ENCODE measurements around the gene LIMK2. TPM values are rescaled to one million over a fixed set of nuclear protein-coding genes. Genes with fewer than 3 reads are reported as not detected.
A peak's percentile ranks its signal among the peaks of the same experiment; 100 is the strongest.
"Not testable (repeated sequence)": the region's sequence is repeated elsewhere in the genome, so short reads cannot be mapped to it uniquely, and the experiment has no call there.

Gene LIMK2
- total RNA-seq, 1 experiment from 2014 or later = 35.3 TPM

DNA sequence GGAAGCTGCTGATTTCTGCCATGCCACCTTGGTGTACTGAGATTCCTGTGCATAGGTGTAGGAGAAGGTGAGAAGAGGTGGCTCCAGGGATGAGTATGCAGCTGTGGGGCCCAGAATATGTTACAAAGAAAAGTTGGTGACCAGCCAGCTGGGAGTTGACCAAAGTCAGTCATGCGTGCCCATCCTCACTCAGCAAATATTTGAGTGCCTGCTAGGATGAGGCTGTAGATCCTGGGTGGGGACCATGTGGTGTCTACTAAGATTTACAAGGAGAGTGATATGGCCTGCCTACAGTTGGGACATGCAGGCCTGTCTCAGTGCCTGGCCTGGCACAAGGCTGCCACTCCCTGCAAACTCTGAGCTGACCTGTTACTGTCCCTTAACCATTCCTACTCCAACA, 32.8 kb upstream of the LIMK2 start:
- no peaks in the 10 kb centered on the region for H4K20me1 ChIP-seq (ENCODE audit: insufficient read depth, low read depth, low read length)
- no peak for DNase-seq

DNA sequence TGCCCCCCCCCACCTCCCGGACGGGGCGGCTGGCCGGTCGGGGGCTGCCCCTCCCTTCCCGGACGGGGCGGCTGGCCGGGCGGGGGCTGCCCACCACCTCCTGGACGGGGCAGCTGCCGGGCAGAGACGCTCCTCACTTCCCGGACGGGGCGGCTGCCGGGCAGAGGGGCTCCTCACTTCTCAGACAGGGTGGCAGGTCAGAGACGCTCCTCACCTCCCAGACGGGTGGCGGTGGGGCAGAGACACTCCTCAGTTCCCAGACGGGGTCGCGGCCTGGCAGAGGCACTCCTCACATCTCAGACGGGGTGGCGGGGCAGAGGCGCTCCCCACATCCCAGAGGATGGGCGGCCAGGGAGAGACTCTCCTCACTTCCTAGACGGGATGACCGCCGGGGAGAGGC, 28.1 kb upstream of the LIMK2 start:
- no peak overlapping the region for H2AFZ ChIP-seq (ENCODE audit: low read length)
- no peaks in the 10 kb centered on the region for H3K9me2 ChIP-seq (replicated peaks; ENCODE audit: insufficient read depth, low read length)
- H4K20me1 ChIP-seq (ENCODE audit: insufficient read depth, low read depth, low read length) = no peaks in the 10 kb centered on the region
- DNase-seq = no peak
- H3K9ac ChIP-seq (ENCODE audit: low read length) = no peak overlapping the region
- no peak overlapping the region for H3K27ac ChIP-seq (ENCODE audit: low read length)
- no peak overlapping the region for H3K4me2 ChIP-seq (ENCODE audit: low read depth, low read length, poor library complexity, severe bottlenecking)
- peaks cover 44% of the 10 kb centered on the region for H3K79me2 ChIP-seq (ENCODE audit: low read length)
- peaks cover 1% of the 10 kb centered on the region; the same call in 1 of the 2 replicates for H3K4me1 ChIP-seq (ENCODE audit: low read length)
- H3K36me3 ChIP-seq (ENCODE audit: insufficient read depth, low read length) = peaks cover 8% of the 10 kb centered on the region; the same call in 1 of the 2 replicates
- H3K4me3 ChIP-seq (ENCODE audit: low read length) = no peak overlapping the region
- no peaks in the 10 kb centered on the region for H3K27me3 ChIP-seq (ENCODE audit: low read length)
- no peaks in the 10 kb centered on the region for H3K9me3 ChIP-seq (ENCODE audit: low read length)

More for the DNA sequence above, 32.8 kb upstream of the LIMK2 start:
- Histone ChIP-seq H3K79me2 (ENCODE audit: low read length) (peaks cover 69% of the 10 kb centered on the region), H3K27ac (ENCODE audit: low read length) (no peak overlapping the region), H3K36me3 (ENCODE audit: insufficient read depth, low read length) (peaks cover 8% of the 10 kb centered on the region; the same call in 1 of the 2 replicates), H3K4me2 (ENCODE audit: low read depth, low read length, poor library complexity, severe bottlenecking) (no peak overlapping the region), H3K9me3 (ENCODE audit: low read length) (no peaks in the 10 kb centered on the region), H2AFZ (ENCODE audit: low read length) (no peak overlapping the region), H3K9ac (ENCODE audit: low read length) (no peak overlapping the region), H3K4me3 (ENCODE audit: low read length) (no peak overlapping the region), H3K27me3 (ENCODE audit: low read length) (no peaks in the 10 kb centered on the region), H3K9me2 (replicated peaks; ENCODE audit: insufficient read depth, low read length) (no peaks in the 10 kb centered on the region), H3K4me1 (ENCODE audit: low read length) (peaks cover 5% of the 10 kb centered on the region; the same call in 1 of the 2 replicates)

DNA sequence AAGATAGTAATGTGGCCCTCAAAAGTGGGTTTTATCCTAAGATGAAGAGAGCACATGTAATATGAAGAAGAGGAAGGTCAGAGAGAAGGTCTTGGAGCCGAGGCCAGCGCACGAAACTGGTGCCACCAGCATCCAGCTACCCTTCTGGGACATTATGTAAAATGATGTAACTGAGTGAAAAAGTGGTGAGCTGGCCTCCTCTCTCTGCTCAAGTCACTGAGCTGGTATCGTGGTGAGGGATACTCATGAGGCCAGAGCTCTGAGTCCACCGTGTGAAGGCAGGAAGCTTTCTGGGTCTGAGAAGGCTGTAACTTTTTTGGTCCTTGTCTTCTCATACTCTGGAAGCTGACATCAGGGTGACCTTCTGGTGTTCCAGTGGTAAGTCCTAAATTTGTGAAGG, 27.0 kb upstream of the LIMK2 start:
- Histone ChIP-seq H3K4me2 (ENCODE audit: low read depth, low read length, poor library complexity, severe bottlenecking) (no peak overlapping the region), H2AFZ (ENCODE audit: low read length) (no peak overlapping the region), H3K79me2 (ENCODE audit: low read length) (peaks cover 39% of the 10 kb centered on the region), H3K4me1 (ENCODE audit: low read length) (no peaks in the 10 kb centered on the region), H3K9ac (ENCODE audit: low read length) (no peak overlapping the region), H3K9me3 (ENCODE audit: low read length) (no peaks in the 10 kb centered on the region), H3K9me2 (replicated peaks; ENCODE audit: insufficient read depth, low read length) (no peaks in the 10 kb centered on the region), H3K27me3 (ENCODE audit: low read length) (no peaks in the 10 kb centered on the region), H3K27ac (ENCODE audit: low read length) (no peak overlapping the region), H4K20me1 (ENCODE audit: insufficient read depth, low read depth, low read length) (no peaks in the 10 kb centered on the region), H3K36me3 (ENCODE audit: insufficient read depth, low read length) (peaks cover 8% of the 10 kb centered on the region; the same call in 1 of the 2 replicates), H3K4me3 (ENCODE audit: low read length) (no peak overlapping the region)
- no peak for DNase-seq

DNA sequence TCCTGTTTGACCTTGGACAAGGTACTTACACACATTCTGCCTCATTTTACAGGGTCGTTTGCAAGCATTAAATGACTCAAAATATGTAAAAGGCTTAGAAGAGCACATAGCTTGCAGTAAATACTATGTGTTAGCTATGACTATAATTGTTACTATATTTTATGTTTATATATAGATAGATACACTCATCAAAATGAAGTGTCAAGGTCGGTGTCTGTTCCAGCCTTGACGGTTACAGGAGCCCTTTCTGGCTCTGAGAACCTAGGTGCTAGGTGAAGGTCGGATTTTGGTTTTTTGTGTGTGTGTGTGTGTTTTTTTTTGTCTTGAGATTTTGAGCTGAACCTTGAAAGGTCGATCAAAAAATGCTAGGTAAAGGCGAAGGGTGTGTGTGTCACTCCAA, 24.5 kb upstream of the LIMK2 start:
- peaks cover 19% of the 10 kb centered on the region for H3K4me1 ChIP-seq (ENCODE audit: low read length)
- H4K20me1 ChIP-seq (ENCODE audit: insufficient read depth, low read depth, low read length) = no peaks in the 10 kb centered on the region
- H3K79me2 ChIP-seq (ENCODE audit: low read length) = peaks cover 30% of the 10 kb centered on the region
- no peak for DNase-seq
- H3K9me3 ChIP-seq (ENCODE audit: low read length) = no peaks in the 10 kb centered on the region
- H3K9ac ChIP-seq (ENCODE audit: low read length) = no peak overlapping the region
- no peak overlapping the region for H3K4me2 ChIP-seq (ENCODE audit: low read depth, low read length, poor library complexity, severe bottlenecking)
- H3K27me3 ChIP-seq (ENCODE audit: low read length) = no peaks in the 10 kb centered on the region
- H3K27ac ChIP-seq (ENCODE audit: low read length) = no peak overlapping the region
- H3K36me3 ChIP-seq (ENCODE audit: insufficient read depth, low read length) = no peaks in the 10 kb centered on the region
- H3K9me2 ChIP-seq (replicated peaks; ENCODE audit: insufficient read depth, low read length) = no peaks in the 10 kb centered on the region
- no peak overlapping the region for H2AFZ ChIP-seq (ENCODE audit: low read length)
- no peak overlapping the region for H3K4me3 ChIP-seq (ENCODE audit: low read length)

DNA sequence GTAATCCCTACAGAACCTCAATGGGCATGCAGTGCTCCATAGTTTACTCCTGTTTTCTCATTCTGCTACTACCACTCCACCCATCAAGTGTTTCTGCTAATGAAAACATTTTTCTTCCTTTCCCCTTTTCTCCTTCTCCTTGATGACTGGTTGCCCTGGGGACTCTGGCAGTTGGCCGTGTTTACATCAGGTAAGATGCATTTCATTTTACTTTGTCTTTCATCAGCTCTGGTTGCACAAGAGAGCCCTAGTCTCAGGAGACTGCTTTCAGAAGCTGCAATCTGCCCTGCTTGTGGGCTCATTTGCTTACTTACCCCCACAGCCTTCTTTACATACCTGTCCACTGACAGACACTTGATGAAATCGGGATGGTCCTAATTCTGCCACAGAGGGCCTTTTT, 19.6 kb upstream of the LIMK2 start:
- Histone ChIP-seq H3K36me3 (ENCODE audit: insufficient read depth, low read length) (0 out of 2 replicates have a peak, but pooled peaks cover 5% of the 10 kb centered on the region), H3K27ac (ENCODE audit: low read length) (peak overlapping the region; percentile 89), H2AFZ (ENCODE audit: low read length) (no peak overlapping the region), H3K9me3 (ENCODE audit: low read length) (no peaks in the 10 kb centered on the region), H3K79me2 (ENCODE audit: low read length) (peaks cover 28% of the 10 kb centered on the region), H3K27me3 (ENCODE audit: low read length) (no peaks in the 10 kb centered on the region), H3K4me1 (ENCODE audit: low read length) (peaks cover 28% of the 10 kb centered on the region), H3K4me3 (ENCODE audit: low read length) (peak overlapping the region; percentile 54), H3K4me2 (ENCODE audit: low read depth, low read length, poor library complexity, severe bottlenecking) (peak overlapping the region; percentile 67), H3K9ac (ENCODE audit: low read length) (peak overlapping the region; percentile 57), H4K20me1 (ENCODE audit: insufficient read depth, low read depth, low read length) (no peaks in the 10 kb centered on the region), H3K9me2 (replicated peaks; ENCODE audit: insufficient read depth, low read length) (no peaks in the 10 kb centered on the region)
- DNase-seq = peak; percentile 87

DNA sequence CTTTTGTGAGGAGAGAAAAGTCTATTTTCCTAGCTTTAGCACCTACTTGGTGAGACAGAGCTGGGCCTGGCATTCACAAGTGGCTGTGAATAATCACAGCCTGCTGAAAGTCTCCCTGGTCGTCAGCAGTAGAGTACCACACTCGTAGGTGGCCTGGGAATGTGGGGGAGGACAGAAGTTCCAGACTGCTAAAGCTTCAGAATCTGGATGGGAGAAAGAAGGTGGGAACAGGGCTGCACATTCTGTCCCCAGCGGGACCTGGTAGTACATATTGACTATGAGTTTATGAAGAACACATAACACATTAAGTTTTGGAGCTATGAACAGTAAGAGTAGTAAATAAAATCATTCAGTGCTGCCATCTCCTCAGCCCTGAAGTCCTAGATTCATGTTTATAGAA, 19.0 kb upstream of the LIMK2 start:
- no peaks in the 10 kb centered on the region for H3K27me3 ChIP-seq (ENCODE audit: low read length)
- H3K9me3 ChIP-seq (ENCODE audit: low read length) = no peaks in the 10 kb centered on the region
- H3K79me2 ChIP-seq (ENCODE audit: low read length) = peaks cover 25% of the 10 kb centered on the region
- peak overlapping the region; percentile 57 for H3K9ac ChIP-seq (ENCODE audit: low read length)
- H3K36me3 ChIP-seq (ENCODE audit: insufficient read depth, low read length) = 0 out of 2 replicates have a peak, but pooled peaks cover 9% of the 10 kb centered on the region
- no peaks in the 10 kb centered on the region for H4K20me1 ChIP-seq (ENCODE audit: insufficient read depth, low read depth, low read length)
- H3K4me3 ChIP-seq (ENCODE audit: low read length) = peak overlapping the region; percentile 54
- peak overlapping the region; percentile 67 for H3K4me2 ChIP-seq (ENCODE audit: low read depth, low read length, poor library complexity, severe bottlenecking)
- DNase-seq = no peak
- no peak overlapping the region for H2AFZ ChIP-seq (ENCODE audit: low read length)
- H3K27ac ChIP-seq (ENCODE audit: low read length) = peak overlapping the region; percentile 89
- H3K4me1 ChIP-seq (ENCODE audit: low read length) = peaks cover 28% of the 10 kb centered on the region
- H3K9me2 ChIP-seq (replicated peaks; ENCODE audit: insufficient read depth, low read length) = no peaks in the 10 kb centered on the region

DNA sequence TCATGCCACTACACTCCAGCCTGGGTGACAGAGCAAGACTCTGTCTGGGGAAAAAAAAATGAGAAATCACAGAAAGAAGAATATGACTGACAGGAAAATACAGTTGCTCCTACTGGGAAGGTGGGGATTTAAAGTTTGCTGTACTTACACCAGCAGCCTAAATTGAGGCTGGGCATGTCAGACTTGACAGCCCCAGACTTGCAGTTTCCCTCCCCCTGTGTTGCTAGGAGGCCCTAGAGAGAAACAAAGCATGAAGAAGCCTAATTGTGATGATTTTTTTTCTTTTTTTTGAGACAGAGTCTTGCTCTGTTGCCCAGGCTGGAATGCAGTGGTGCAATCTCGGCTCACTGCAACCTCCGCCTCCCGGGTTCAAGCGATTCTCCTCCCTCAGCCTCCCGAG, 17.4 kb upstream of the LIMK2 start:
- H4K20me1 ChIP-seq (ENCODE audit: insufficient read depth, low read depth, low read length); H3K9me2 ChIP-seq (replicated peaks; ENCODE audit: insufficient read depth, low read length); H3K4me2 ChIP-seq (ENCODE audit: low read depth, low read length, poor library complexity, severe bottlenecking); H3K9ac ChIP-seq (ENCODE audit: low read length); H3K4me3 ChIP-seq (ENCODE audit: low read length); H3K9me3 ChIP-seq (ENCODE audit: low read length); H2AFZ ChIP-seq (ENCODE audit: low read length); DNase-seq; H3K27ac ChIP-seq (ENCODE audit: low read length); H3K27me3 ChIP-seq (ENCODE audit: low read length); H3K36me3 ChIP-seq (ENCODE audit: insufficient read depth, low read length): not testable (repeated sequence)
- Histone ChIP-seq H3K79me2 (ENCODE audit: low read length) (peaks cover 21% of the 10 kb centered on the region), H3K4me1 (ENCODE audit: low read length) (peaks cover 28% of the 10 kb centered on the region)

DNA sequence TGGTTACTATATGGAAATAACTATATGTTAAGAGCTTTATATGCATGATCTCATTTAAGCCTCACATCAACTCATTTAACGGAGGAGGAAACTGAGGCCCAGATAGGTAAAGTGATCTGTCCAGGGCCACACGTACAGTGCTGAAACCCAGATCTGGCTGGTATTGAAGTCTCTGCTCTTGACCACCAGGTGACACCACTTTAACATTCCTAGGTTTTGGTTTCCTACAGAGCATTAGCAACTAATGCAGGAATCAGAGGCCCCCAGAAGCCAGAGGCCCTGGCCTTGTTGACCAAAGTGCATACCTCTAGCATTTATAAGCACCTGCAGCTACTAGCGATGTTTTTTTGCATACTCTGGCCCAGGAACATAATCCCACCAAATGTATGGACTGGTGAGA, 12.9 kb upstream of the LIMK2 start:
- H4K20me1 ChIP-seq (ENCODE audit: insufficient read depth, low read depth, low read length) = no peaks in the 10 kb centered on the region
- H3K79me2 ChIP-seq (ENCODE audit: low read length) = no peaks in the 10 kb centered on the region
- peaks cover 14% of the 10 kb centered on the region; the same call in 1 of the 2 replicates for H3K36me3 ChIP-seq (ENCODE audit: insufficient read depth, low read length)
- peaks cover 6% of the 10 kb centered on the region for H3K4me1 ChIP-seq (ENCODE audit: low read length)
- no peak overlapping the region for H3K27ac ChIP-seq (ENCODE audit: low read length)
- H3K4me3 ChIP-seq (ENCODE audit: low read length) = no peak overlapping the region
- no peaks in the 10 kb centered on the region for H3K27me3 ChIP-seq (ENCODE audit: low read length)
- H3K9me2 ChIP-seq (replicated peaks; ENCODE audit: insufficient read depth, low read length) = no peaks in the 10 kb centered on the region
- H3K4me2 ChIP-seq (ENCODE audit: low read depth, low read length, poor library complexity, severe bottlenecking) = no peak overlapping the region
- no peak overlapping the region for H3K9ac ChIP-seq (ENCODE audit: low read length)
- peak; percentile 38 for DNase-seq
- H3K9me3 ChIP-seq (ENCODE audit: low read length) = no peaks in the 10 kb centered on the region
- H2AFZ ChIP-seq (ENCODE audit: low read length) = no peak overlapping the region
